ENCODE results near the gene CAMK2G.

DNA sequence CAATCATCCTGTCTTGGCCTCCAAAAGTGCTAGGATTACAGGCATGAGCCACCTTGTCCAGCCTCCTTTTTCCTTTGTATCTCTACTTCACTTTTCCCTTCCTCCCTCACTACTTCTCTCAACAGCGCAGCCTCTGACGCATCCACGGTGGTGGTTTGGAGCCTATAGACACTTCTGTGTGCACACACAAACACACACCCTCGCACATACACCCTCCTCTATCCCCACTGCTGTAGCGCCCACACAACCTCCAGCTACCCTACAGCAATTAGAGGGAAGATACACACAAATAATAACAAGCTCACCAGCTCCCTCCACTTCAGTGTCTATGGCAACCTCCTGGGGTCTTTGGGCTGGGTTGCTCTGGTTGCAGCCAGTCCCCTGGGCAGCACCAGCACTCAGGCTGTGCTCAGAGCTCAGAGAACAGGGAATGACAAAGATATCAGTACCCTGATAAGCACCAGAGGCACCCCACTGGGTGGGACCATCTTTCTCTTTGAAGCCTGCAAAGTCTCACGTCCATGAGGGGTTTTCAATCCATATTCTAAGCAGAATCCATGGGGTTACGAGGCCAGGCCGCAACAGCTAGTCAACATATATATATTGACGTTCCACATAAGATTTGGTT is 3.3 kb upstream of the CAMK2G start:
- TF ChIP-seq, protein P1, sequence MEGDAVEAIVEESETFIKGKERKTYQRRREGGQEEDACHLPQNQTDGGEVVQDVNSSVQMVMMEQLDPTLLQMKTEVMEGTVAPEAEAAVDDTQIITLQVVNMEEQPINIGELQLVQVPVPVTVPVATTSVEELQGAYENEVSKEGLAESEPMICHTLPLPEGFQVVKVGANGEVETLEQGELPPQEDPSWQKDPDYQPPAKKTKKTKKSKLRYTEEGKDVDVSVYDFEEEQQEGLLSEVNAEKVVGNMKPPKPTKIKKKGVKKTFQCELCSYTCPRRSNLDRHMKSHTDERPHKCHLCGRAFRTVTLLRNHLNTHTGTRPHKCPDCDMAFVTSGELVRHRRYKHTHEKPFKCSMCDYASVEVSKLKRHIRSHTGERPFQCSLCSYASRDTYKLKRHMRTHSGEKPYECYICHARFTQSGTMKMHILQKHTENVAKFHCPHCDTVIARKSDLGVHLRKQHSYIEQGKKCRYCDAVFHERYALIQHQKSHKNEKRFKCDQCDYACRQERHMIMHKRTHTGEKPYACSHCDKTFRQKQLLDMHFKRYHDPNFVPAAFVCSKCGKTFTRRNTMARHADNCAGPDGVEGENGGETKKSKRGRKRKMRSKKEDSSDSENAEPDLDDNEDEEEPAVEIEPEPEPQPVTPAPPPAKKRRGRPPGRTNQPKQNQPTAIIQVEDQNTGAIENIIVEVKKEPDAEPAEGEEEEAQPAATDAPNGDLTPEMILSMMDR (IDR thresholded peaks at IDR 0.05) = no peak
- TF ChIP-seq POLR2AphosphoS5 (IDR thresholded peaks at IDR 0.05) (no peak), POLR2A (IDR thresholded peaks at IDR 0.05) (no peak)
